Measurements from ENCODE around the gene UBE2QL1.

DNA sequence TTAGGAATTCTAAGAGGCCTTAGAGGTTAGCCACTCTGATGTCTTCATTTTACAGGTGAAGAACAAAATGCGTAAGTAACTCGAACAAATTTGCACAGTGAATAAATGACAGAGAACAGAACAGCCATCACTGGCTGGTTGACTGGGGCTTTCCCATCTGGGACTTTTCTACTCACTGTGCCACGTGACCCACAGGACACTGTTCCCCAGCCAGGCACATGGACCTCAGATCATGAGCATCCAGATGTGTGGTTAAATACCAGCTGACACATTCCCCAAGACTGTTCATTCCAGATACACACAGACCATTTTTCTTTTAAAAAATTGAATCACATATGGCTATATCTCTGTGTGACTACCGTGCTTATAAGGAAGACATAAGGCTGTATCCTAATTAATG is 44.5 kb upstream of the UBE2QL1 start:
- TF ChIP-seq POLR2A (IDR thresholded peaks at IDR 0.05) = no peak
- TF ChIP-seq, protein P1, sequence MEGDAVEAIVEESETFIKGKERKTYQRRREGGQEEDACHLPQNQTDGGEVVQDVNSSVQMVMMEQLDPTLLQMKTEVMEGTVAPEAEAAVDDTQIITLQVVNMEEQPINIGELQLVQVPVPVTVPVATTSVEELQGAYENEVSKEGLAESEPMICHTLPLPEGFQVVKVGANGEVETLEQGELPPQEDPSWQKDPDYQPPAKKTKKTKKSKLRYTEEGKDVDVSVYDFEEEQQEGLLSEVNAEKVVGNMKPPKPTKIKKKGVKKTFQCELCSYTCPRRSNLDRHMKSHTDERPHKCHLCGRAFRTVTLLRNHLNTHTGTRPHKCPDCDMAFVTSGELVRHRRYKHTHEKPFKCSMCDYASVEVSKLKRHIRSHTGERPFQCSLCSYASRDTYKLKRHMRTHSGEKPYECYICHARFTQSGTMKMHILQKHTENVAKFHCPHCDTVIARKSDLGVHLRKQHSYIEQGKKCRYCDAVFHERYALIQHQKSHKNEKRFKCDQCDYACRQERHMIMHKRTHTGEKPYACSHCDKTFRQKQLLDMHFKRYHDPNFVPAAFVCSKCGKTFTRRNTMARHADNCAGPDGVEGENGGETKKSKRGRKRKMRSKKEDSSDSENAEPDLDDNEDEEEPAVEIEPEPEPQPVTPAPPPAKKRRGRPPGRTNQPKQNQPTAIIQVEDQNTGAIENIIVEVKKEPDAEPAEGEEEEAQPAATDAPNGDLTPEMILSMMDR (IDR thresholded peaks at IDR 0.05) = no peak

Data from tibial nerve (tissue), 3 donors.